Activated CD4-positive, alpha-beta memory T cell treated with anti-CD3 and anti-CD28 coated beads for 36 hours (primary cell): ENCODE data around the gene ZSWIM1. TPM values are rescaled to one million over a fixed set of nuclear protein-coding genes. Genes with fewer than 3 reads are reported as not detected.
"Not testable (repeated sequence)": the region's sequence is repeated elsewhere in the genome, so short reads cannot be mapped to it uniquely, and the experiment has no call there.

Experiments used
- CTCF ChIA-PET: fragments of 350-600 bp; sonication (Branson Sonifier 250); formaldehyde crosslinking; loops from one replicate; lab custom pipeline; 2021; ENCODE audit warnings: antibody characterized with exemption, inconsistent platforms; lab: Charles Lee
- POLR2A ChIA-PET: fragments of 350-600 bp; sonication (Branson Sonifier 250); formaldehyde crosslinking; loops from one replicate; lab custom pipeline; 2021; ENCODE audit warnings: antibody characterized with exemption; lab: Charles Lee
- DNase-seq: peaks from one replicate; pipeline ENCODE4 v3.0.0-alpha.2; 2020
- H3K27ac Mint-ChIP-seq: one replicate; pipeline ENCODE4 v1.8.0; 2021; ENCODE audit warnings: mixed read lengths
- H3K27me3 Mint-ChIP-seq: one replicate; pipeline ENCODE4 v1.8.0; 2021; ENCODE audit warnings: mixed read lengths
- H3K36me3 Mint-ChIP-seq: one replicate; pipeline ENCODE4 v1.8.0; 2021; ENCODE audit warnings: mixed read lengths
- H3K4me1 Mint-ChIP-seq: one replicate; pipeline ENCODE4 v1.8.0; 2021; ENCODE audit warnings: low read depth, mixed read lengths
- H3K4me3 Mint-ChIP-seq: one replicate; pipeline ENCODE4 v1.8.0; 2021; ENCODE audit warnings: mild to moderate bottlenecking, mixed read lengths
- H3K9me3 Mint-ChIP-seq: one replicate; pipeline ENCODE4 v1.8.0; 2021; ENCODE audit warnings: mixed read lengths
- intact Hi-C: fragments of 100-400 bp; cut with micrococcal nuclease; formaldehyde crosslinking; loops from one replicate; pipeline ENCODE4 v1.15.1; 2023
- total RNA-seq, 2 experiments: library from RNA; stranded (reverse); gene quantifications; one replicate each; pipeline ENCODE4 v1.2.3, GENCODE V29; 2021

The ZSWIM1 gene
- total RNA-seq, 2 experiments from 2014 or later, result 7.7 to 8.1 TPM

GRCh38 chr20:45873409-45874103, 7.5 kb upstream of the ZSWIM1 start:
- DNase-seq, result no peak
- intact Hi-C loops, result no loop called here
- ChIA-PET CTCF (interaction anchor here (0.8 to 1.5 kb wide), 2 partner anchors 74 to 139 kb away, joined by 3 to 5 read pairs; no protein-coding TSS in a partner anchor), POLR2A (interaction anchor here (0.6 kb wide), 1 partner anchor 9 kb away, joined by 3 read pairs; no protein-coding TSS in a partner anchor)
- Mint-ChIP-seq H3K27me3 (no peaks in the 10 kb centered on the region), H3K27ac (no peak overlapping the region), H3K4me3 (no peak overlapping the region), H3K36me3 (no peaks in the 10 kb centered on the region), H3K9me3 (no peaks in the 10 kb centered on the region), H3K4me1 (no peaks in the 10 kb centered on the region)

GRCh38 chr20:45874104-45874481, 6.9 kb upstream of the ZSWIM1 start:
- H3K4me3 Mint-ChIP-seq, H3K27me3 Mint-ChIP-seq, H3K9me3 Mint-ChIP-seq, intact Hi-C loops, POLR2A ChIA-PET, H3K36me3 Mint-ChIP-seq, DNase-seq, H3K4me1 Mint-ChIP-seq, H3K27ac Mint-ChIP-seq: not testable (repeated sequence)
- CTCF ChIA-PET, result interaction anchor here (0.8 kb wide), 1 partner anchor 75 kb away, joined by 3 read pairs; no protein-coding TSS in a partner anchor

GRCh38 chr20:45874576-45874975, 6.5 kb upstream of the ZSWIM1 start:
- intact Hi-C loops, result no loop called here
- ChIA-PET CTCF (no interaction called here), POLR2A (no interaction called here)
- Mint-ChIP-seq H3K36me3 (no peaks in the 10 kb centered on the region), H3K4me1 (no peaks in the 10 kb centered on the region), H3K4me3 (no peak overlapping the region), H3K27ac (no peak overlapping the region), H3K27me3 (no peaks in the 10 kb centered on the region), H3K9me3 (no peaks in the 10 kb centered on the region)
- no peak for DNase-seq

DNA sequence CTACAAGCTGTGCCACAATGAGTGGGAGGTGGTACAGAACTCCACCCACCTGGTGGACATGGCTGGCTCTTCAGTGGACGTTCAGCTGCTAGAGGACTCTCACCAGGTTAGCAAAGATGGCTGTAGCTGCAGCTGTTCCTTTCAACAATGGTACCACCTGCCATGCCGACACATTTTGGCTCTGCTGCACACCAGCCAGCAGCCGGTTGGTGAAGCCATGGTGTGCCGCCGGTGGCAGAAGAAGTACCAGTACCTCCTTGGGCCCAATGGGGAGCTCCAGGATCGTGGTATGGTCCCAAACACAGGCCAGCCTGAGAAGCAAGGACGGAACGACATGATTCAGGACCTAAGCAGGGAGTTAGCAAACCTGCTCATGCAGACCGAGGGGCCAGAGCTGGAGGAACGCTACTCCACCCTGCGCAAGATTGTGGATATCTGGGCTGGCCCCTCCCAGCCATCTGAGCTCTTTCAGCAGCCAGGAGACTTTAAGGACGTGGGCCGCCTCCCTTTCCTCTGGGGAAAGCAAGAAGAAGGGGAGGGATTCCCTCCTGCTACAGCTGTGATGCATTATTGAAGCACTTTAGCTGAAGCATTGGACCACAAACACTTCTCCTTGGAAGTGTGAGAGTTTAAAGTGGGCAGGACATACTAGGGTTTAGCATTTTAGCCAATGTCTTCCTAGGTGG, 2.8 kb upstream of the ZSWIM1 start:
- Mint-ChIP-seq H3K27ac (no peak overlapping the region), H3K36me3 (peaks cover 9% of the 10 kb centered on the region), H3K9me3 (no peaks in the 10 kb centered on the region), H3K4me1 (peaks cover 22% of the 10 kb centered on the region), H3K27me3 (no peaks in the 10 kb centered on the region), H3K4me3 (no peak overlapping the region)
- POLR2A ChIA-PET, result interaction anchor here (0.8 kb wide), 1 partner anchor 22 kb away, joined by 3 read pairs; no protein-coding TSS in a partner anchor
- DNase-seq, result no peak
- intact Hi-C loops, result no loop called here
- CTCF ChIA-PET, result interaction anchor here (0.6 kb wide), 2 partner anchors 12 to 1302 kb away, joined by 3 read pairs; no protein-coding TSS in a partner anchor

GRCh38 chr20:45882469-45883099, 1.6 kb downstream of the ZSWIM1 start:
- DNase-seq, result no peak
- Mint-ChIP-seq H3K27me3 (no peaks in the 10 kb centered on the region), H3K4me3 (peak overlapping the region; percentile 62), H3K9me3 (no peaks in the 10 kb centered on the region), H3K27ac (no peak overlapping the region), H3K4me1 (peaks cover 43% of the 10 kb centered on the region), H3K36me3 (peaks cover 21% of the 10 kb centered on the region)
- intact Hi-C loops, result loop anchor here (10.0 kb wide), 1 partner anchor 48 kb away; the partner anchor contains the start of gene SNX21
- ChIA-PET CTCF (interaction anchor here (0.8 to 1.9 kb wide), 3 partner anchors 8 to 51 kb away, joined by 4 to 13 read pairs (median 5); partner anchors contain the start of genes CTSA and NEURL2), POLR2A (interaction anchor here (0.7 to 1.8 kb wide), 3 partner anchors 9 to 52 kb away, joined by 3 to 12 read pairs (median 4); partner anchors contain the start of genes CTSA, NEURL2 and PCIF1)

- peaks cover 21% of the 10 kb centered on the region for H3K36me3 Mint-ChIP-seq
- no peaks in the 10 kb centered on the region for H3K27me3 Mint-ChIP-seq
- H3K9me3 Mint-ChIP-seq, result no peaks in the 10 kb centered on the region
- DNase-seq, result no peak
- H3K4me3 Mint-ChIP-seq, result no peak overlapping the region
- POLR2A ChIA-PET, result interaction anchor here (1.4 kb wide), 1 partner anchor 52 kb away, joined by 4 read pairs; the partner anchor contains the start of gene PCIF1
- no peak overlapping the region for H3K27ac Mint-ChIP-seq
- CTCF ChIA-PET, result interaction anchor here (0.8 kb wide), 1 partner anchor 51 kb away, joined by 5 read pairs; no protein-coding TSS in a partner anchor
- intact Hi-C loops, result loop anchor here (10.0 kb wide), 1 partner anchor 48 kb away; the partner anchor contains the start of gene SNX21
- H3K4me1 Mint-ChIP-seq, result peaks cover 43% of the 10 kb centered on the region
These were observed 2.1 kb downstream of the ZSWIM1 start for GRCh38 chr20:45883100-45883469.

GRCh38 chr20:45886590-45887345, 5.7 kb downstream of the ZSWIM1 start:
- intact Hi-C loops, result loop anchor here (5.0 to 10.0 kb wide), 2 partner anchors 52 to 94 kb away; partner anchors contain the start of genes DNTTIP1, SNX21 and WFDC3
- no peaks in the 10 kb centered on the region for H3K9me3 Mint-ChIP-seq
- no peak overlapping the region for H3K27ac Mint-ChIP-seq
- no peaks in the 10 kb centered on the region for H3K27me3 Mint-ChIP-seq
- H3K4me3 Mint-ChIP-seq, result no peak overlapping the region
- ChIA-PET CTCF (no interaction called here), POLR2A (no interaction called here)
- no peak for DNase-seq
- peaks cover 18% of the 10 kb centered on the region for H3K36me3 Mint-ChIP-seq
- H3K4me1 Mint-ChIP-seq, result peaks cover 44% of the 10 kb centered on the region

DNA sequence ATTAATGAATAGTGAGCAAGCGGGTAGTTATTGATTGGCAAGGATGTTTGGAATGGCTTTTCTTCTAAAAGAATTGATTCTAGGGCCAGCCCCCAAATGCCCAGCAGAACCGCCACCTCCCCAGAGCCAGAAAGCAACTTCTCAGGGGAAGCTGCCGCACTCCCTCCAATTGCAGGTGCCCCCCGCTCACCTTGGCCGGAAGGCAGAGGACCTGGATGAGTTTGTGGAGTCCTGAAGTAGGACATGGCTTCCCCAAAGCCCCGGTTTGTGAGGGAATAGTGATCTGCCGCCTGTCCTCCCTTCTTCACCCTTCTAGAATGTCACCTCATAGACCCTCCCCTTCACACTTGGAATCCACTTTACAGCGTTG, 6.3 kb downstream of the ZSWIM1 start, which contains the start of gene SPATA25:
TSS of gene SPATA25 (minus strand) at position 277 of the 370 bp plus-strand sequence. CDS start at position 245, 32 bp downstream.
- ChIA-PET POLR2A (no interaction called here), CTCF (no interaction called here)
- peaks cover 43% of the 10 kb centered on the region for H3K4me1 Mint-ChIP-seq

DNA sequence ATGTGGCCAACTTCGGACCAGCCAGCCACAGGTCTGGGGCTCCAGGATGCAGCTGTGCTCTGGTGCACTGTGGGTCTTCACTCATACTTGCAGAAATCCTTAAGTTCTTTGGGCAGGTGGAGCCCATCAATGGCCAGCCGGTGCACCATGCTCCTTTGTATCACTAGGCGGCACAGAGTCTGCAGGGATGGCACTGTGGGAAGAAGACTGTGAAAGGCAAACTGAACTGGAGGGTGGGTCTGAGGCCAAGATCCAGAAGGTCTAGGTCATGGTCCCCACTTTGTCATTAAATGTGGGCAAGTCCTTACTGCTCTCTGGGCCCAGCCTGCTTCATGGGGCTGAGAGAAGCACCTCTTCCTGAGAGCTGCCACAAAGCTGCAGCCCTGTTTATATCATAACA, 7.7 kb downstream of the ZSWIM1 start:
- H3K27me3 Mint-ChIP-seq, result no peaks in the 10 kb centered on the region
- H3K9me3 Mint-ChIP-seq, result no peaks in the 10 kb centered on the region
- peaks cover 8% of the 10 kb centered on the region for H3K36me3 Mint-ChIP-seq
- no peak for DNase-seq
- intact Hi-C loops, result loop anchor here (5.0 to 10.0 kb wide), 2 partner anchors 54 to 96 kb away; partner anchors contain the start of genes DNTTIP1, SNX21 and WFDC3
- ChIA-PET POLR2A (interaction anchor here (0.6 kb wide), 1 partner anchor 9 kb away, joined by 3 read pairs; no protein-coding TSS in a partner anchor), CTCF (no interaction called here)
- H3K27ac Mint-ChIP-seq, result no peak overlapping the region
- no peak overlapping the region for H3K4me3 Mint-ChIP-seq
- peaks cover 45% of the 10 kb centered on the region for H3K4me1 Mint-ChIP-seq

More for the DNA sequence above, 6.3 kb downstream of the ZSWIM1 start, which contains the start of gene SPATA25:
- H3K9me3 Mint-ChIP-seq, result no peaks in the 10 kb centered on the region
- no peak within 1 kb of the TSS for H3K4me3 Mint-ChIP-seq
- no peak within 1 kb of the TSS for H3K27ac Mint-ChIP-seq
- intact Hi-C loops, result loop anchor here (5.0 to 10.0 kb wide), 2 partner anchors 53 to 95 kb away; partner anchors contain the start of genes DNTTIP1, SNX21 and WFDC3
- H3K27me3 Mint-ChIP-seq, result no peaks in the 10 kb centered on the region
- peaks cover 16% of the 10 kb centered on the region for H3K36me3 Mint-ChIP-seq
- DNase-seq, result no peak

- ChIA-PET CTCF (interaction anchor here (0.7 to 1.9 kb wide), 10 partner anchors 9 to 91 kb away, joined by 3 to 13 read pairs (median 4); partner anchors contain the start of genes ZNF335 and ZSWIM1), POLR2A (interaction anchor here (0.7 to 4.5 kb wide), 9 partner anchors 8 to 75 kb away, joined by 3 to 23 read pairs (median 5); partner anchors contain the start of genes ACOT8, PCIF1, ZSWIM1 and ZSWIM3)
- peaks cover 6% of the 10 kb centered on the region for H3K36me3 Mint-ChIP-seq
- peak; percentile 70 for DNase-seq
- H3K4me1 Mint-ChIP-seq, result peaks cover 36% of the 10 kb centered on the region
- H3K27ac Mint-ChIP-seq, result peak overlapping the region; percentile 38
- no peaks in the 10 kb centered on the region for H3K9me3 Mint-ChIP-seq
- intact Hi-C loops, result loop anchor here (1.0 to 2.0 kb wide), 3 partner anchors 33 to 82 kb away; partner anchors contain the start of genes ACOT8, PCIF1, ZNF335 and ZSWIM3
- H3K4me3 Mint-ChIP-seq, result peak overlapping the region; percentile 85
- no peaks in the 10 kb centered on the region for H3K27me3 Mint-ChIP-seq
These were observed 9.3 kb downstream of the ZSWIM1 start for GRCh38 chr20:45890077-45890984.
